ENCODE data around the gene PPP1R3F.
A peak's percentile ranks its signal among the peaks of the same experiment; 100 is the strongest.

DNA sequence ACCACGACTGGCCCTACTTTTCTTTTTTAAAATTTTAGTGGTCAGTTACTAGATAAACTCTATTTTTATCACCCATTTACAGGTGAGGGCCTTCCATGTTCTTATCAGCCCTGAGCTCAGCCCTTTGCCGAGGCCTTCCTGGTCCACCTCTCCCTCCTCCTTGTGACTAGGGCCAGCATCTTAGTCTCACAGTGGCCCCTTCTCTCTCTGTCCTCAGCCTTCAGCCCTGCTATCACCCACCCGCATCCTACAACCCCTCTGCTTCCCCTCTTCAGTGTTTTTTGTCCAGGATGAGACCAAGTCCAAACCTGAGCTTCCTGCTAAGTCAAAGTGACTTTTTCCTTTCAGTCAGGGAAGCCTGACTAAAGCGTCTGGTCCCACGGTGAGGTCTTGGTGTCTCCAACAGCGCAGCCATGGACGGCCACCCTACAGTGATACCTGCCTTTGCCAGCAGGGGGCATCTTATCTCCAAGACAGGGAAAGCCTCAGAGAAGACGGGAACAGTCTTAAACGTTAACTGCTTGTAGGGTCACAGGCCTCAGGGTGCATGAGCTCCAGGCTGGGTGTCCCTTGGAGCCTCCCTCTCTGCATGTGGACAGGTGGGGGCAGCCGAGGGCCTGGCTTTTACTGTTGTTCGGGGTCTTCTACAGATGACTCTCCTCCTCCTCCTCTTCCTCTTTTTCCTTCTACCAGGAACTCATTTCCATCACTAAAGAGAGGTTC, 22.2 kb downstream of the PPP1R3F start:
- TF ChIP-seq, protein P1, sequence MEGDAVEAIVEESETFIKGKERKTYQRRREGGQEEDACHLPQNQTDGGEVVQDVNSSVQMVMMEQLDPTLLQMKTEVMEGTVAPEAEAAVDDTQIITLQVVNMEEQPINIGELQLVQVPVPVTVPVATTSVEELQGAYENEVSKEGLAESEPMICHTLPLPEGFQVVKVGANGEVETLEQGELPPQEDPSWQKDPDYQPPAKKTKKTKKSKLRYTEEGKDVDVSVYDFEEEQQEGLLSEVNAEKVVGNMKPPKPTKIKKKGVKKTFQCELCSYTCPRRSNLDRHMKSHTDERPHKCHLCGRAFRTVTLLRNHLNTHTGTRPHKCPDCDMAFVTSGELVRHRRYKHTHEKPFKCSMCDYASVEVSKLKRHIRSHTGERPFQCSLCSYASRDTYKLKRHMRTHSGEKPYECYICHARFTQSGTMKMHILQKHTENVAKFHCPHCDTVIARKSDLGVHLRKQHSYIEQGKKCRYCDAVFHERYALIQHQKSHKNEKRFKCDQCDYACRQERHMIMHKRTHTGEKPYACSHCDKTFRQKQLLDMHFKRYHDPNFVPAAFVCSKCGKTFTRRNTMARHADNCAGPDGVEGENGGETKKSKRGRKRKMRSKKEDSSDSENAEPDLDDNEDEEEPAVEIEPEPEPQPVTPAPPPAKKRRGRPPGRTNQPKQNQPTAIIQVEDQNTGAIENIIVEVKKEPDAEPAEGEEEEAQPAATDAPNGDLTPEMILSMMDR (IDR thresholded peaks at IDR 0.05; ENCODE audit: poor library complexity): peak; percentile 44
- no peak for TF ChIP-seq EZH2 (IDR thresholded peaks at IDR 0.05; ENCODE audit: borderline replicate concordance)
- no peak for TF ChIP-seq EZH2phosphoT487 (IDR thresholded peaks at IDR 0.05; ENCODE audit: low read depth, severe bottlenecking, unreplicated experiment)
